NCI-H69 (cell line): Measurements from ENCODE around the gene CYP2E1.
A peak's percentile ranks its signal among the peaks of the same experiment; 100 is the strongest.
"Not testable (repeated sequence)": the region's sequence is repeated elsewhere in the genome, so short reads cannot be mapped to it uniquely, and the experiment has no call there.

Source experiments
- DNase-seq: peaks from one replicate; lab custom pipeline; 2025; lab: John Stamatoyannopoulos, UW

Gene CYP2E1

GRCh38 chr10:133526957-133527588, at the start of gene CYP2E1:
Gene CYP2E1, plus strand, starts transcription at chr10:133527363. Its CDS starts 33 bp downstream, at chr10:133527396.
- DNase-seq: no peak

GRCh38 chr10:133481086-133481643, 46.0 kb upstream of the CYP2E1 start:
- DNase-seq: no peak

GRCh38 chr10:133481657-133482056, 45.5 kb upstream of the CYP2E1 start:
- DNase-seq: no peak

GRCh38 chr10:133484818-133485217, 42.3 kb upstream of the CYP2E1 start:
- DNase-seq: no peak

GRCh38 chr10:133487085-133487484, 40.1 kb upstream of the CYP2E1 start:
- no peak for DNase-seq

- no peak for DNase-seq
These were observed 38.8 kb upstream of the CYP2E1 start for GRCh38 chr10:133488354-133488753.

GRCh38 chr10:133489816-133490588, 37.2 kb upstream of the CYP2E1 start:
- DNase-seq: no peak

GRCh38 chr10:133493562-133493961, 33.6 kb upstream of the CYP2E1 start:
- not testable (repeated sequence) for DNase-seq

- DNase-seq: not testable (repeated sequence)
These were observed 29.8 kb upstream of the CYP2E1 start for GRCh38 chr10:133497363-133497762.

GRCh38 chr10:133499176-133499575, 28.0 kb upstream of the CYP2E1 start:
- not testable (repeated sequence) for DNase-seq

GRCh38 chr10:133500897-133501296, 26.3 kb upstream of the CYP2E1 start:
- DNase-seq: not testable (repeated sequence)

- DNase-seq: no peak
These were observed 17.5 kb upstream of the CYP2E1 start for GRCh38 chr10:133509700-133510099.

GRCh38 chr10:133511408-133511807, 15.8 kb upstream of the CYP2E1 start:
- DNase-seq: no peak

- no peak for DNase-seq
These were observed 15.1 kb upstream of the CYP2E1 start for GRCh38 chr10:133511907-133512528.

- DNase-seq: no peak
These were observed 11.7 kb upstream of the CYP2E1 start for GRCh38 chr10:133515471-133515870.

- no peak for DNase-seq
These were observed 11.1 kb upstream of the CYP2E1 start for GRCh38 chr10:133516057-133516456.

GRCh38 chr10:133518517-133518916, 8.6 kb upstream of the CYP2E1 start:
- DNase-seq: not testable (repeated sequence)

- peak; percentile 63 for DNase-seq
These were observed 6.9 kb upstream of the CYP2E1 start for GRCh38 chr10:133520193-133520738.

GRCh38 chr10:133523631-133524203, 3.4 kb upstream of the CYP2E1 start:
- no peak for DNase-seq

GRCh38 chr10:133525444-133525843, 1.7 kb upstream of the CYP2E1 start:
- DNase-seq: no peak

GRCh38 chr10:133527771-133528271, 658 bp downstream of the CYP2E1 start:
- DNase-seq: no peak
